Measurements from ENCODE around the gene AP2M1.

DNA sequence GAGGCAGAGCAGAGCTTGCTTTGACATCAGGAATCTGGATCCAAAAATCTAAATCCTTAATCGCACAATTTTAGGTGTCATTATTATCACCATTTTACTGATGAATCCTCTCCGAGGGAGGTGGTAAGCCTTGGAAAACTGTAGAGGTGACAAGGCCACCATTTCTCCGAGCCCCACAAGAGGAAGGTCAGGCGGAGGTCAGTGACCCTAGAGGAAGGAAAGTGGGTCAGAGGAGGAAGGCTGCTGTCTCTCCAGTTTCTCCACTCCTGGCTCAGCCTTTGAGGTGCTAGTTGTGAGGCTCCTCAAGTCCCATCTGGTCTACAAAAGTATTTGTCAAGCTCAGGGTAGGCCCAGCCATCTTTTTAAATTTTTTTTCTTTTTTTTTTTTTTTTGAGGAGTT lies 16.3 kb upstream of the AP2M1 start:
- TF ChIP-seq, protein P1, sequence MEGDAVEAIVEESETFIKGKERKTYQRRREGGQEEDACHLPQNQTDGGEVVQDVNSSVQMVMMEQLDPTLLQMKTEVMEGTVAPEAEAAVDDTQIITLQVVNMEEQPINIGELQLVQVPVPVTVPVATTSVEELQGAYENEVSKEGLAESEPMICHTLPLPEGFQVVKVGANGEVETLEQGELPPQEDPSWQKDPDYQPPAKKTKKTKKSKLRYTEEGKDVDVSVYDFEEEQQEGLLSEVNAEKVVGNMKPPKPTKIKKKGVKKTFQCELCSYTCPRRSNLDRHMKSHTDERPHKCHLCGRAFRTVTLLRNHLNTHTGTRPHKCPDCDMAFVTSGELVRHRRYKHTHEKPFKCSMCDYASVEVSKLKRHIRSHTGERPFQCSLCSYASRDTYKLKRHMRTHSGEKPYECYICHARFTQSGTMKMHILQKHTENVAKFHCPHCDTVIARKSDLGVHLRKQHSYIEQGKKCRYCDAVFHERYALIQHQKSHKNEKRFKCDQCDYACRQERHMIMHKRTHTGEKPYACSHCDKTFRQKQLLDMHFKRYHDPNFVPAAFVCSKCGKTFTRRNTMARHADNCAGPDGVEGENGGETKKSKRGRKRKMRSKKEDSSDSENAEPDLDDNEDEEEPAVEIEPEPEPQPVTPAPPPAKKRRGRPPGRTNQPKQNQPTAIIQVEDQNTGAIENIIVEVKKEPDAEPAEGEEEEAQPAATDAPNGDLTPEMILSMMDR (IDR thresholded peaks at IDR 0.05): no peak
- no peak for TF ChIP-seq POLR2A (IDR thresholded peaks at IDR 0.05)
